DLD1 (cell line): Measurements from ENCODE around the gene NTSR1.
"Not testable (repeated sequence)": the region's sequence is repeated elsewhere in the genome, so short reads cannot be mapped to it uniquely, and the experiment has no call there.

Experiments used
- in situ Hi-C: cut with HindIII; loops from 2 replicates; pipeline ENCODE4 v1.10.0; 2017; ENCODE audit warnings: low sequenced_read_pairs

Gene NTSR1

GRCh38 chr20:62671765-62672164 lies 36.9 kb upstream of the NTSR1 start:
- in situ Hi-C loops: no loop called here

- in situ Hi-C loops: no loop called here
Measured at GRCh38 chr20:62674370-62674769, 34.3 kb upstream of the NTSR1 start.

DNA sequence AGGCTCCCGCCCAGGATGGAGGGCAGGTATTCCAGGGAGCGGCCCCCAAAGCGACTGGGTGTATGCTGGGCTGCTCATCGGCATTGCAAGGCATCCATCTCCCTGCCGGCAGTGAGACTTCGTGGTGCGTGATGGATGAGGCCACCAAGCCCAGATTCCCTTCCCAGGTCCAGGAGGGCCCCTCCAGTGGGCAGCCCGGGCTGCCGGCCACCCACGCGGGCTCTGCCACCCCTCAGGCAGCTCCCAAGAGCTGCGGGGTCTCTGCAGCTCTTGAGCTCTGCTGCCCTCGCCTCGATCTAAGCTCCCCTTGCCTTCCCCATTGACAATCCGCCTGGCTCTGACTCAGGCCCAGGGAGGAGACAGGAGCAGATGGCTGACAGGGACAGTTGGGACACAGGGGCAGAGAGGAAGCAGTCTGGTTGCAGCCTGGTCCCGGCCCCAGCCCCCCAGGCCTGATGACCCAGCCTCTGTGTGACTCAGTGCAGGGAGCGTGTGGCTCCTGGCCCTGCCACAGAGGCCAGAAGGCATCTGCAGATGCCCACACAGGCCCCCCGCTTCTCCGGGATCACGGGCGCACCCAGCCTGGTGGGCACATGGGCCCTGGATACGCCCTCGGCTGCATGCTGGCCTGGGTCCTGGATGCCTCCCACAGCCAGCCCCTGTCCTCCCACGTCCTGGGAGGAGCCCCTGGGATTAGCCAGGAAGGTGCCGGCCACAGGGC lies 33.3 kb upstream of the NTSR1 start:
- in situ Hi-C loops: no loop called here

DNA sequence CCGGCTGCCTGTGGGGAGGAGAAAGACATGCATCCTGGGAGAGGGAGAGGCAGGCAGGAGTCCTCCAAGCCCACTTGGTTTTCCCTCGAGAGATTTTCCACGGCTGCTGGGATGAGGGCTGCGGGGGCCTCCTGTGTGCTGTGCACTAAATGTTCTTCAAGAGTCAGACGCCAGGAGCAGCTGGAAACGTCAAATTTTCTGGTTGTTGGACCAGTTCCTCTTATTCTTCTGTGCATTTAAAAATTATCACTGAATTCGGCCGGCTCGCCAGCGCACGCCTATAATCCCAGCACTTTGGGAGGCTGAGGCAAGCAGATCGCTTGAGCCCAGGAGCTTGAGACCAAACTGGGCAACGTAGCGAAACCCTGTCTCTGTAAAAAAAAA lies 32.8 kb upstream of the NTSR1 start:
- in situ Hi-C loops: no loop called here

GRCh38 chr20:62676976-62677375 lies 31.7 kb upstream of the NTSR1 start:
- in situ Hi-C loops: no loop called here

DNA sequence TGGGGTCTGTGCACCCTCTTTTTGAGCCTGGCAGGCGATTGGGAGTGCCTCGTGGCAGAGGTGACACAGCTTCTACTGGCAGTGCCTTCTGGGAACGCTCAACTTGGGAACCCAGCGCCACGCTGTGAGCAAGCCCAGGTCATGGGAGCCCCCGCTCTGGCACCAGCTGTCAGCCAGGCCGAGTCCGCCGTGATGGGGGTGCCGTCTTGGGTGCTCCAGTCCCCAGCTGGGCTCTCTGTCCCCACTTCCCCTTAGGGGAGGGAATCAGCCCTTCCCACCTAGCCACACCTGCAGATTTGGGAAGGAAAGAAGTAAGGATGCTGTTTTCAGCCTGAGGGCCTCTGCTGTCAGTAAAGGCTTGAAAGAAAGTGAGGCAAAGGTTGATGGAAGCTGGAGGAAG lies 31.0 kb upstream of the NTSR1 start:
- in situ Hi-C loops: no loop called here

- in situ Hi-C loops: no loop called here
Measured at GRCh38 chr20:62678553-62678952, 30.1 kb upstream of the NTSR1 start.

DNA sequence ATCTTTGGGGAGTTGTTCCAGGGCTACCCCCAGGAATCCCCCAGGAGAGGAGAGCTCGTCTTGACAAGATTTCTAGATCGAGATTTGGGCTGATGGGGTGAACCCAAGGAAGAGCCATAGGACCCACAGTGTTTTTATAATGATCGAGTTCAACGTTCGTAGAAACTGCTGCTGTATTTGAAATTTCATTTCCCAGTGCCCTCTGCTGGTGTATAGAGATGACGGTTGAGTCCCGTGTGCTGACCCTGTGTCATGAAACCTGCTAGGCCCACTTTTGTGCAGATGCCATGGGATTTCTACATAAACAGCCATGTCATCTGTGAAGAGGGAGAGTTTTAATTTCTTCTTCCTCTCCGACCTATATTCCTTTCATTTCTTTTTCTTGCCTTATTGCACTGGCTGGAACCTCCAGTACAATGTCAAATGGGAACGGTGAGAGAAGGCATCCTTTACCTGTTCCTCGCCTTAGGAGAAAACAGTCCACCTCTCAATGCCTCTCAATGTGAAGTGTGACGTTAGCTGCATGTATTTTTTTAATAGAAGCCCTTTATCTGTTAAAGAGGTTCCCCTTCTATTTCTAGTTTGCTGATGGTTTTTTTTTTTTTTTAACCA lies 28.6 kb upstream of the NTSR1 start:
- in situ Hi-C loops: no loop called here

GRCh38 chr20:62682912-62683517 lies 25.6 kb upstream of the NTSR1 start:
- in situ Hi-C loops: no loop called here

DNA sequence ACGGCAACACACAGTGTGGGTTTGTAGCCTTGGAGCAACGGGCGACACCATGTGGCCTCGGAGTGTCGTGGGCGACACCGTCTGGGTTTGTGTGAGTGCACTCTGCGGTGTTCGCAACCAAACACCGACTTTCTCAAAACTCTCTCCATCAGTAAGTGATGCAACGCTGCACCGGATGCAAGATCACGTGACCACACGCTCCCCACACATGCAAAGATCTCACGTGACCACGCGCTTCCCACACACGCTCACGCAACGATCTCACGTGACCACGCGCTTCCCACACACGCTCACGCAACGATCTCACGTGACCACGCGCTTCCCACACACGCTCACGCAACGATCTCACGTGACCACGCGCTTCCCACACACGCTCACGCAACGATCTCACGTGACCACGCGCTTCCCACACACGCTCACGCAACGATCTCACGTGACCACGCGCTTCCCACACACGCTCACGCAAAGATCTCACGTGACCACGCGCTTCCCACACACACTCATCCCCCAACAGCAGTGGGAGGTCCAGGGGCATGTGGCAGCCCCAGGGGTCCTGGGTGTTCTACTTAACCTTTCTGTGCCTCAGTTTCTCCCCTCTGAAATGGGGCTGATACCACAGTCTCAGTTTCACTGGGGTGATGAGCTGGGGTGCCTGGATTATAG lies 24.8 kb upstream of the NTSR1 start:
- in situ Hi-C loops: not testable (repeated sequence)

GRCh38 chr20:62684981-62685380 lies 23.7 kb upstream of the NTSR1 start:
- in situ Hi-C loops: no loop called here

GRCh38 chr20:62685781-62686555 lies 22.7 kb upstream of the NTSR1 start:
- in situ Hi-C loops: no loop called here

GRCh38 chr20:62686869-62687830 lies 21.5 kb upstream of the NTSR1 start:
- in situ Hi-C loops: no loop called here

- in situ Hi-C loops: no loop called here
Measured at GRCh38 chr20:62688083-62688482, 20.6 kb upstream of the NTSR1 start.

DNA sequence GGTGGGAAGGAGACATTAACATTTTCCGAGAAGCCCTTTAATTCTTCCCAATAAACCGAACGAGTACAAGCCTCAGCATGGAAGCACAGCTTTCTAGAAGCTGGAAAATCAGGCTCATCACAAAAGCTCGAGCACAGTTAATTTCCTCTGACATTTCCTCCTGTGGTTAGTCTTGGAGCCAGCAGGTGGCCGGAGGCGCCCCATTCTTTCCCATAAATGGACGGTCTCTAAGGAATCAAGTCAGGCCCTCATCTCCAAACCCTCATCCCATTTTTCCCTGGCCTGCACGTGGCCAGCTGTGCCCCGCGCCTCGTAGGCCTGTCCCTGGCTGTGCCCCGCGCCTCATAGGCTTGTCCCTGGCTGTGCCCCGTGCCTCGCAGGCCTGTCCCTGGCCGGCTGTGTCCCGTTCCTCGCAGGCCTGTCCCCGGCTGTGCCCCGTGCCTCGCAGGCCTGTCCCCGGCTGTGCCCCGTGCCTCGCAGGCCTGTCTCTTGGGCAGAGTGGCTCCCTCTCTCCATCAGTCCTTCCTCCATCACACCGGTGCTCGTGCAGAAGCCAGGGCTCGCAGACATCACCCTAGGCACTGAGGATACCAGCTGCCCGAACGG lies 19.7 kb upstream of the NTSR1 start:
- in situ Hi-C loops: no loop called here

DNA sequence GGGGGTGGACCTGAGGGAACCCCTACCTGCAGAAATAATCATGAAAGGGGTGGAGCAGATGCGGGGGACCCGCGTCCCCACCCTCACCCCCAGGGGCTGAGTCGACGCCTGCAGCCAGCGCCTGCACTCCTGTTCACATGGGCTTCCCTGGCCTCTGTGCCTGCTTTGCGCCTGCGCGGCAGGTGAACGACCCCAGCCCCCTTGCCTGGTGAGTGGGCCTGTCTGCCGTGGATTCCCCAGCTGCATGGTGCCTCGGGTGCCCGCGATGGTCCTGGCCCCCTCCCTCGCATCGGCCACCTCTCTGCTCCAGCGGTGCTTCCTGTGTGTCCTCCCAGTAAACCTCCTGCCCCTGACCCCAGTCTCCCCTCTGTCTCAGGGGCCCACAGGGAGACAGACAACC lies 18.8 kb upstream of the NTSR1 start:
- in situ Hi-C loops: no loop called here

- in situ Hi-C loops: no loop called here
Measured at GRCh38 chr20:62690261-62690820, 18.3 kb upstream of the NTSR1 start.

DNA sequence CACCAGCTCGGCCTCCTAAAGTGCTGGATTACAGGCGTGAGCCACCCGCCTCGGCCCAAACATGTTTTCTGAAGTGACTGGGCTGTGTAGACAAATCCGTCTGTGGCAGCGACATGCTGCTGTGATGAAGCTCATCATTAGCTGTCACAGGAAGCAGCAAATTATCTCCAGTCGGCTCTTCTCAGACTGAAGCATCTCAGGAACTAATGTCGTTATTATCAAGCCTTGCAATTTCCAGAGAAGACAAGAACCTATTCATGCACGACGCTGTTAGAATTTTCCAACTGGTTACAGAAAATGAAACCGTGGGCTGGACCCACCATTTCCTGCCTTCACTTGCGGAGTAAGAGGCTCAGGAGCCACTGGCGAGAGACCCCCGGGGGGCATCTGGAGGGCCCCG lies 17.1 kb upstream of the NTSR1 start:
- in situ Hi-C loops: no loop called here

DNA sequence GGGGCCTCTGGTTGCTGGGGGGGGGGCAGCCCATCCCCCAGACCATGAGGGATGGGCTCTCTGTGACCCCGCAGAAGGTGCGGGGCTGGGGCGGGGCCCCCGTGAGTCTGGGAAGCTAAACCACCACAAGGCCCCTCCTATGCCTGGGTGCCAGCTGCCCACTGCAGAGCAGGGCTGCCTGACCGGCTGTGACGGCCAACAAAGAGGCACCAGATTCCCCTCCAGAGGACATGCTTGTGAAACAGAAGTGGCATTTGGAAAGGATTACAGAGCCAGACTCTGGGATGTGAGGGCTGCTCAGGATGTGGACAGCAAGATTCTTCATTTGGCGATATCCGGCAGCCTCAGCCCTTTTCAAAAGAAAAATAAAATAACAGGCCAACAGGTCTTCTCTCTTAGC lies 16.5 kb upstream of the NTSR1 start:
- in situ Hi-C loops: no loop called here
